K562 (cell line): ENCODE measurements around the gene HMCES. TPM values are rescaled to one million over a fixed set of nuclear protein-coding genes. Genes with fewer than 3 reads are reported as not detected.

Experiments used
- ATF7 ChIP-seq: fragments of 450-650 bp; IDR thresholded peaks from 2 replicates; pipeline ENCODE4 v1.7.1; 2014; ENCODE audit warnings: mild to moderate bottlenecking, moderate library complexity
- CBX3 ChIP-seq, 2 experiments: IDR thresholded peaks; 1 replicate in 1 of 2; 2 replicates in 1 of 2; pipeline ENCODE4 v1.6.1; 2012; ENCODE audit warnings: inconsistent platforms in 2 of 2, low read length in 2 of 2, borderline replicate concordance in 1 of 2, control low read depth in 1 of 2
- DDX20 ChIP-seq: fragments of 450-650 bp; IDR thresholded peaks from 2 replicates; pipeline ENCODE4 v1.6.1; 2016; ENCODE audit warnings: missing genetic modification characterization, low read depth, mild to moderate bottlenecking, missing compliant biosample characterization, moderate library complexity
- FOXO4 ChIP-seq: fragments of 450-650 bp; formaldehyde crosslinking; IDR thresholded peaks from 2 replicates; pipeline ENCODE4 v1.4.0; 2020; ENCODE audit warnings: mild to moderate bottlenecking, moderate library complexity
- GTF3C2 ChIP-seq: IDR thresholded peaks from 3 replicates; pipeline ENCODE4 v1.6.1; 2011; ENCODE audit warnings: borderline replicate concordance, mild to moderate bottlenecking, moderate library complexity; ENCODE audit not compliant: insufficient read length; ENCODE audit errors: extremely low read depth
- HEY1 ChIP-seq: fragments of 250-450 bp; sonication (Bioruptor Pico); IDR thresholded peaks from 2 replicates; pipeline ENCODE4 v1.5.0; 2020; ENCODE audit warnings: mild to moderate bottlenecking, moderate library complexity, borderline replicate concordance
- MEIS2 ChIP-seq: fragments of 450-650 bp; IDR thresholded peaks from 2 replicates; pipeline ENCODE4 v1.6.1; 2014; ENCODE audit warnings: mild to moderate bottlenecking; ENCODE audit not compliant: partially characterized antibody
- MTA2 ChIP-seq: fragments of 450-650 bp; IDR thresholded peaks from 2 replicates; pipeline ENCODE4 v1.6.1; 2016; ENCODE audit warnings: low read depth
- REST ChIP-seq, 2 experiments: fragments of 450-650 bp; formaldehyde crosslinking in 1 of 2; IDR thresholded peaks; 2 replicates each; pipeline versions ENCODE4 v1.4.0 to v1.6.1; 2014 to 2020; ENCODE audit warnings: mild to moderate bottlenecking in 2 of 2, borderline replicate concordance in 1 of 2, low read depth in 1 of 2
- SRSF7 ChIP-seq: fragments of 200-400 bp; formaldehyde crosslinking; optimal IDR thresholded peaks from 2 replicates; pipeline ENCODE3; 2017; ENCODE audit warnings: mild to moderate bottlenecking, low read depth, low read length
- ZKSCAN8 ChIP-seq: fragments of 200-800 bp; sonication (Bioruptor generic); IDR thresholded peaks from 2 replicates; pipeline ENCODE4 v1.6.1; 2016; ENCODE audit warnings: missing genetic modification characterization, missing compliant biosample characterization
- ZNF277 ChIP-seq: fragments of 250-450 bp; sonication (Bioruptor Pico); IDR thresholded peaks from 2 replicates; pipeline ENCODE4 v1.8.0; 2022; ENCODE audit warnings: inconsistent platforms, mild to moderate bottlenecking, moderate library complexity, borderline replicate concordance
- polyA plus RNA-seq, 8 experiments: library from polyadenylated mRNA; depleted of rRNA in 4 of 8; stranded (reverse) in 5 of 8; unstranded in 3 of 8; fragments of >200 nt; fragmentation: Nextera tagmentation in 2 of 8; fragmentation: Illumina TruSeq in 1 of 8; extraction: Ambion mirVana in 2 of 8; extraction: Trizol in 1 of 8; gene quantifications; 2 replicates each; pipeline versions ENCODE4 v1.2.1 to v1.2.3, GENCODE V29; 2011 to 2014; ENCODE audit warnings: inconsistent platforms in 1 of 8, missing spikeins in 1 of 8
- total RNA-seq, 7 experiments: library from RNA; depleted of rRNA in 6 of 7; stranded (reverse); fragments of >200 nt in 6 of 7; fragmentation: Illumina TruSeq in 2 of 7; extraction: Trizol in 2 of 7; gene quantifications; 2 replicates each; pipeline versions ENCODE4 v1.2.1 to v1.2.3, GENCODE V29; 2011 to 2021; ENCODE audit warnings: low replicate concordance in 1 of 7

The HMCES gene
- total and polyA plus RNA-seq, 9 of the 15 experiments (the other 6 are each of a cell fraction or from before 2014, with no cell fraction given), result 18.8 to 45.3 (median 24.8) TPM

GRCh38 chr3:129316248-129317013, 37.8 kb downstream of the HMCES start (continued):
- TF ChIP-seq REST (IDR thresholded peaks at IDR 0.05; ENCODE audit: borderline replicate concordance), result peak; percentile 28; the same call in 1 of the 2 replicates
- TF ChIP-seq REST (CRISPR knock-in tag; IDR thresholded peaks at IDR 0.05; ENCODE audit: low read depth), result no peak
- no peak for TF ChIP-seq DDX20
- TF ChIP-seq SRSF7, result no peak
- TF ChIP-seq ATF7, result 0 out of 2 replicates have a peak, but pooled peaks have one; percentile 16
- TF ChIP-seq CBX3 (IDR thresholded peaks at IDR 0.05; ENCODE audit: borderline replicate concordance in 1 of 2, low read length in 2 of 2), result no peak
- no peak for TF ChIP-seq MEIS2
- TF ChIP-seq GTF3C2, result no peak
- TF ChIP-seq ZNF277, result no peak
- TF ChIP-seq MTA2, result no peak
- no peak for TF ChIP-seq ZKSCAN8 (CRISPR knock-in tag)
- no peak for TF ChIP-seq FOXO4 (CRISPR knock-in tag)
- no peak for TF ChIP-seq HEY1 (CRISPR knock-in tag)
